Fibroblast of pulmonary artery (primary cell): ENCODE measurements around the gene DHX58.

Source experiments
- DNase-seq: peaks from one replicate; pipeline ENCODE4 v3.0.0-alpha.2; 2010; ENCODE audit warnings: low read depth
- H3K4me3 ChIP-seq: replicated peaks from 2 replicates; pipeline ENCODE4 v1.5.1; 2011; ENCODE audit warnings: low read depth, mild to moderate bottlenecking, control low read depth, low read length, moderate library complexity
- TF ChIP-seq, protein P1 (sequence below): IDR thresholded peaks from 2 replicates; pipeline ENCODE4 v1.5.1; 2011; ENCODE audit warnings: mild to moderate bottlenecking, control low read depth, low read length, inconsistent platforms; ENCODE audit errors: missing control alignments

Gene DHX58

DNA sequence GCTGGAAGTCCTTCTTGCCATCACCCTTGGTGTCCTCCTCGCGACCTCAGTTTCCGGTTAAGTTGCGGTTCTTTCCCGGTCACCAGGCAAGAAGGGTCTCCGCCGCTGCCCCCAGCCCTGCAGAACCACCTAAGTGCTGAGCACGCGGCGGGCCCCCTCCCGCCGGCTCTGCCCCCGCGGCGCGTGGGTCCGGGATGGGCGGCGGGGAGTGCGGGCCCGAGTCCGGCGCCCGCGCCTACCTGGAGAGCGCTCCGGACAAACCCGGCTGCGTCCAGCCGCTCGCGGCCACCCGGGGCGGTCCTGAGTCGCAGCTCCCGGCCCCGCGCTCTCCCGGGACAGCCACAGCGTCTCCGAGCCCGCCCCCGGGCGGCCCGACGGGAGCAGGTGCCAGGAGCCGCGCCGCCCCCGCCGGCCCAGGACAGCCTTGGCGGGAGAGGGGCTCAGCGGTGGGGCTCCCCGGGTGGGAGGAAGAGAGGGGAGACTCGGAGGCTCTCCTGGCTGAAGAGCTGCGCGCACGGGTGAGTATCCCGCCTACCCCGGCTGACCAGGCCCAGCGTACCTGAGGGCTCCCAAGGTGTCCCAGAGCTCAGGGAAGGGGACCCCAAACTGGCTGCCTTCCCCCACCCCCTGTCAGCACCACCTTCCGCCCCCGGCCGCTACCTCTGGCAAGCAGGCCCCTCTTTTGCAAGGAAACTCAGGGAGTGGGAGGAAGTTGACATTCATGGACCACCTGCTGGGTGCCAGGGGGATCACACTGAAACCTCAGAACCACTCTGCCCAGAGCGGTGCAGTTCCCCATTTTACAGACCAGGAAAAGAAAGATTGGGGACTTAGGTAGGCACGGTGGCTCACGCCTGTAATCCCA is 40.0 kb downstream of the DHX58 start:
- no peak overlapping the region for H3K4me3 ChIP-seq
- DNase-seq: no peak
- TF ChIP-seq, protein P1, sequence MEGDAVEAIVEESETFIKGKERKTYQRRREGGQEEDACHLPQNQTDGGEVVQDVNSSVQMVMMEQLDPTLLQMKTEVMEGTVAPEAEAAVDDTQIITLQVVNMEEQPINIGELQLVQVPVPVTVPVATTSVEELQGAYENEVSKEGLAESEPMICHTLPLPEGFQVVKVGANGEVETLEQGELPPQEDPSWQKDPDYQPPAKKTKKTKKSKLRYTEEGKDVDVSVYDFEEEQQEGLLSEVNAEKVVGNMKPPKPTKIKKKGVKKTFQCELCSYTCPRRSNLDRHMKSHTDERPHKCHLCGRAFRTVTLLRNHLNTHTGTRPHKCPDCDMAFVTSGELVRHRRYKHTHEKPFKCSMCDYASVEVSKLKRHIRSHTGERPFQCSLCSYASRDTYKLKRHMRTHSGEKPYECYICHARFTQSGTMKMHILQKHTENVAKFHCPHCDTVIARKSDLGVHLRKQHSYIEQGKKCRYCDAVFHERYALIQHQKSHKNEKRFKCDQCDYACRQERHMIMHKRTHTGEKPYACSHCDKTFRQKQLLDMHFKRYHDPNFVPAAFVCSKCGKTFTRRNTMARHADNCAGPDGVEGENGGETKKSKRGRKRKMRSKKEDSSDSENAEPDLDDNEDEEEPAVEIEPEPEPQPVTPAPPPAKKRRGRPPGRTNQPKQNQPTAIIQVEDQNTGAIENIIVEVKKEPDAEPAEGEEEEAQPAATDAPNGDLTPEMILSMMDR: no peak

DNA sequence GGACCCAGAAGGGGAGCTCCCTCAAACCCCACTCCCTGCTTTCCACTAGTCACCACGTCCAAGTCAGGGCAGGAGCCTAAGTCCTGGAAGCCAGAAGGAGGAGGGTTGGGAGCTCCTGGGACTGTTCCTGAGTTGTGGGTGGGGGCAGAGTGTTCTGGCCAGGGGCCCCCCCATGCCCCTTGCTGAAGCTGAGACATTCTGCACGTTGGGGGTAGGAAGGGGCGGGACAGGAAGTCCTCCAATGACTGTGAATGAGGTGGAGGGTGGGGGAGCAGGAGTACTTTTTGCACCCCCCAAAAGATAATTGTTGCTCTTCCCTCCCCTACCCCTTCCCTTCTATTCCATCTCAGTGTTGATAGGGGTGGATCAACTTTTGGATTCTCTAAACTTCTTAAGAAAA is 40.7 kb downstream of the DHX58 start:
- DNase-seq: no peak
- TF ChIP-seq, protein P1: no peak
- no peak overlapping the region for H3K4me3 ChIP-seq

DNA sequence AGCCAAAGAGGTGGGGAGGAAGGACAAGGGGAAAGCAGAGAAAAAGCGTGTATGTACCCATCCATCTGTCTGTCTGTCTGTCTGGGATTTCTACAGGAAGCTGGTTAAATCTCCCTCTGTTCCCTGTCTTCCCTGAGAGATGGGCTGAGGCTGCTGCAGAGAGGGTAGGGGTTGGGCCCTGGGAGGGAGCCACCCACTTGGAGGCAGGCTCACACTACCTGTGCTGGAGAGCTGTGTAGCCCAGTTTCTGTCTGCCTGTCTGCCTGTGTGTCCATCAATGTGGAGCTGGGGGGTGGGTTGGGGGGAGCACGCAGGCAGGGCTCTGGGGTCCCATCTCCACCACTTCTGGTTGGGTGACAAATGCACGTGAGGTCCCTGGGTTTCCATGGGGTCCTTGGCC is 43.5 kb downstream of the DHX58 start:
- H3K4me3 ChIP-seq: no peak overlapping the region
- DNase-seq: no peak
- TF ChIP-seq, protein P1: no peak

DNA sequence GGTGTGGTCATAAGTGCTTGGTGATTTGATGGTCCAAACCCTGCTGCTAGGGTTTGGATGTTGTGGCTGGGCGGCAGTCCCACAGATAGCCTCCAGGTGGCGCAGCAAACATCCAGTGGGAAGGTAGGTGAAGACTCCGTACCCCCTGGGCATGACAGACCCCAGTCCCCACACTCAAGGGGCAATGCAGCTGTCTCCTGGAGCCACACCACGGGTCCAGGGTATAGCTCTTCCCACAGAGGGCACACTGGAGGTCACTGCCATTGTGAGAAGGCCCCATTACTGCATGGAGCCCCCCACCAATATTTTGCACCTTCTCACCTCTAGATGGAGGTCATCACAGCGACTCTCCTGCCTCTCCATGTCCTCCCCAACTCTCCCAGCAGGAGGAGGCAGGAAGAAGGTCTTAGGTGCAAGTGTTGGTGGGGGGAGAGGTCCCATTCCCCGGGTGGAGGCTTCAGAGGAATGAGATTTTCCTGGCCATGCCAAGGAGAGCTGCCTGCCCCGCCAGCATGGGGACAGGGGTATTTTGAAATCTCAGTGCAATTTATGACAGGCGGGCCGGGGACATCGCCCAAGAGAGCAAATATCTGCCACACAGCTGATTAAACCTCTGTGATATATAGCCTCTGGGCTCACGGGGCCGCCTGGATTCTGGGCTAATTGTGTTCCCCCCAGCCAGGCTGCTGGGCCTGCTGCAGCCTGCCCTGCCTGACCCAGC is 45.0 kb downstream of the DHX58 start:
- TF ChIP-seq, protein P1: peak; percentile 94
- peak; percentile 53 for DNase-seq

DNA sequence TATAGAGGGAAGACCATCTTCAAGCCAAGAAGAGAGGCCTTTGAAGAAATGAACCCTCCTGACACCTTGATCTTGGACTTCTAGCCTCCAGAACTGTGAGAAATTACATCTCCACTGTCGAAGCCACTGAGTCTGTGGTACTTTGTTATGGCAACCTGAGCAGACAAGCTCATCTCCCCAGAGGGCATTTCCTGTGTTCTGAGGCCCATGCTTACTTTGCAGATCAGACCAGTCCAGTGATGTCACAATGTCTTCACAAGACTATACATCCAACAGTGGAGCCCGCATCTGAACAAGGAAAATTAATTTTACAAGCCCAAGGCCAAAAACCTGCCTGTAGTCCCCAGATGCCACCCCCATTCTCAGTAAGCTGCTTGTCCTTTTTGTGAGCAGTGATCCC is 47.3 kb downstream of the DHX58 start:
- TF ChIP-seq, protein P1: no peak
- no peak overlapping the region for H3K4me3 ChIP-seq
- no peak for DNase-seq

More for the DNA sequence above, 45.0 kb downstream of the DHX58 start:
- H3K4me3 ChIP-seq: no peak overlapping the region

DNA sequence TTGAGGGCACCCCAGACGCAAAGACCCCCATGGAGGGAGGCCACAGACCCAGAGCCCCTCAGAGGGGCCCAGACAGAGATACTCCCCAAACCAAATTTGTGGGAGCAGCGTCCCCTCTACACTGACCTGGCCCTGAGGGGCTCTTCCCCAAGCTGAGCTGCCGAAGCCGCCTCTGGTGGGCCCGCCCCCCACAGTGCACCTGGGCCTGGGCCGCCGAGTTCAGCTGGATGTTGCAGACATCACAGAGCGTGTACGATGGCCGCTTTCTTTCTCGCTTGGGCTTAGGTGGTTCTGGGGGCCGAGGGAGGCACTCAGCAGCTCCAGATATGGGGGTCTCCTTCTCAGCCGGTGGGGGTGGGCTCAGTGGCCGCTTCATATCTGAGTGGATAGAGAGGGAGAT is 49.8 kb downstream of the DHX58 start:
- DNase-seq: no peak
- TF ChIP-seq, protein P1: no peak
- no peak overlapping the region for H3K4me3 ChIP-seq
